Measurements from ENCODE around the gene CFAP53.
"Not testable (repeated sequence)": the region's sequence is repeated elsewhere in the genome, so short reads cannot be mapped to it uniquely, and the experiment has no call there.

CFAP53 gene

GRCh38 chr18:50288348-50289107, 22.2 kb upstream of the CFAP53 start:
- DNase-seq (ENCODE audit: low spot score): not testable (repeated sequence)

GRCh38 chr18:50287441-50288347, 21.4 kb upstream of the CFAP53 start, which contains the start of gene CXXC1:
Gene CXXC1, minus strand, starts transcription at chr18:50287692. Its CDS starts 103 bp downstream, at chr18:50287589.
- DNase-seq (ENCODE audit: low spot score): peak; percentile 99

GRCh38 chr18:50287028-50287440, 20.7 kb upstream of the CFAP53 start:
- DNase-seq (ENCODE audit: low spot score): no peak

- no peak for DNase-seq (ENCODE audit: low spot score)
Observed at GRCh38 chr18:50286391-50287027, 20.2 kb upstream of the CFAP53 start.

GRCh38 chr18:50285631-50286321, 19.5 kb upstream of the CFAP53 start:
- DNase-seq (ENCODE audit: low spot score): no peak

- no peak for DNase-seq (ENCODE audit: low spot score)
Observed at GRCh38 chr18:50285071-50285470, 18.8 kb upstream of the CFAP53 start.

- DNase-seq (ENCODE audit: low spot score): no peak
Observed at GRCh38 chr18:50284255-50284885, 18.1 kb upstream of the CFAP53 start.

GRCh38 chr18:50283469-50284209, 17.3 kb upstream of the CFAP53 start:
- DNase-seq (ENCODE audit: low spot score): no peak

GRCh38 chr18:50282521-50283335, 16.4 kb upstream of the CFAP53 start:
- no peak for DNase-seq (ENCODE audit: low spot score)

GRCh38 chr18:50281972-50282520, 15.8 kb upstream of the CFAP53 start:
- no peak for DNase-seq (ENCODE audit: low spot score)

- peak; percentile 96 for DNase-seq (ENCODE audit: low spot score)
Observed at GRCh38 chr18:50281295-50281971, 15.1 kb upstream of the CFAP53 start, which contains the start of gene MBD1. Gene MBD1, minus strand, starts transcription at chr18:50281523. Its CDS starts 1,531 bp downstream, at chr18:50279992.

GRCh38 chr18:50280707-50281294, 14.5 kb upstream of the CFAP53 start:
- DNase-seq (ENCODE audit: low spot score): no peak

- no peak for DNase-seq (ENCODE audit: low spot score)
Observed at GRCh38 chr18:50279752-50280151, 13.5 kb upstream of the CFAP53 start.

GRCh38 chr18:50277942-50278341, 11.6 kb upstream of the CFAP53 start:
- no peak for DNase-seq (ENCODE audit: low spot score)

GRCh38 chr18:50276452-50276851, 10.2 kb upstream of the CFAP53 start:
- no peak for DNase-seq (ENCODE audit: low spot score)

GRCh38 chr18:50275503-50276036, 9.3 kb upstream of the CFAP53 start:
- DNase-seq (ENCODE audit: low spot score): no peak

- DNase-seq (ENCODE audit: low spot score): no peak
Observed at GRCh38 chr18:50274941-50275340, 8.6 kb upstream of the CFAP53 start.

GRCh38 chr18:50274044-50274442, 7.7 kb upstream of the CFAP53 start:
- DNase-seq (ENCODE audit: low spot score): no peak
